HUDEP-2 (cell line): ENCODE data around the gene ADCY5.
A peak's percentile ranks its signal among the peaks of the same experiment; 100 is the strongest.
"Not testable (repeated sequence)": the region's sequence is repeated elsewhere in the genome, so short reads cannot be mapped to it uniquely, and the experiment has no call there.

ENCODE experiments used
- DNase-seq, 76 experiments: peaks; one replicate each; lab custom pipeline; 2025; ENCODE audit not compliant: unreplicated experiment in 76 of 76; lab: John Stamatoyannopoulos, UW

Gene ADCY5

DNA sequence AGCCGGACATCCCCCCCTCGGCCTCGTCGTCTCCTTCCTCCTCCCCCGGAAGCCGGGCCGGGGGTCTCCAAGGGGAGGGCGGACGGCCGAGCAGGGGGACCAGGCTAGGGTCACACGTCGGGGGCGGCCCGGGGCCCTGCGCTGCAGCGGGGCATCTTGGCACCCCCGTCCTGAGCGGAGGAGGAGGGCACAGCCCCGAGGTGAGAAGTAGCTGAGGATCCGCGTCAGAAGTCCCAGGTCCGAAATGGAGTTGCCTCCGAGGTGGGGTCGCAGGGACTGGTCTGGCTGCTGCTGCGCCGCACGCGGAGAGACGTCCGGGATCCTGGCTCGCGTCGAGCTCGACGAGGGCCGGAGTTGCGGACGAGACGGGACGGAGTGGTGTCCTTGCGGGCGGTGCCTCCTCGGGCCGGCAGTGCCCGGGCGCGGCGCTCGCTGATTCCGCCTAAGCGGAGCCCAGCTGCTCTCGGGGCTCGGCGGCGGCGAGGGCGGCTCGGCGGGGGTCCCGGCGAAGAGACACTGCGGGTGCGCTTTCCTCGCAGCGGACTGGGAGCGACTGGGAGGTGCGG, at the start of gene ADCY5:
Gene ADCY5 (minus strand): TSS at position 555 of the 566 bp plus-strand sequence. CDS start 545 bp downstream, at position 10.
- no peak for DNase-seq

DNA sequence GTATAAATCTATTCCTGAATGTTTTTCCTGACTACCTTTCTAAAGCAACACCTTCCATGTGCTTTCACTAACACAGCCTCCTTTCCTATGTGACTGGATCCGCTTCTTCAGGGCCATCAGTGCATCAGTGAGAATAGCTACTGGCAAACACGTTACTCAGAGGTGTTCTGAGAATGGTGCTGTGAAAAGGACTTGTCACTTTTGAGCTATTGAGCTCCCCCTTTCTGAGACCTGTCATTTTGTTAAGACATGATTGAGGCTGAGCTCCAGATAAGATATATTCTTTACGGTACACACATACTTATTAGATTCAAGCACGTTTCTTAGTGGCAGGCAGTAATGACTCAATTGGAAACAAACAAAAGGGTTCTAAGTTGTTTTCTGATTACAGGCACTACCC, 45.0 kb upstream of the ADCY5 start:
- DNase-seq = no peak

DNA sequence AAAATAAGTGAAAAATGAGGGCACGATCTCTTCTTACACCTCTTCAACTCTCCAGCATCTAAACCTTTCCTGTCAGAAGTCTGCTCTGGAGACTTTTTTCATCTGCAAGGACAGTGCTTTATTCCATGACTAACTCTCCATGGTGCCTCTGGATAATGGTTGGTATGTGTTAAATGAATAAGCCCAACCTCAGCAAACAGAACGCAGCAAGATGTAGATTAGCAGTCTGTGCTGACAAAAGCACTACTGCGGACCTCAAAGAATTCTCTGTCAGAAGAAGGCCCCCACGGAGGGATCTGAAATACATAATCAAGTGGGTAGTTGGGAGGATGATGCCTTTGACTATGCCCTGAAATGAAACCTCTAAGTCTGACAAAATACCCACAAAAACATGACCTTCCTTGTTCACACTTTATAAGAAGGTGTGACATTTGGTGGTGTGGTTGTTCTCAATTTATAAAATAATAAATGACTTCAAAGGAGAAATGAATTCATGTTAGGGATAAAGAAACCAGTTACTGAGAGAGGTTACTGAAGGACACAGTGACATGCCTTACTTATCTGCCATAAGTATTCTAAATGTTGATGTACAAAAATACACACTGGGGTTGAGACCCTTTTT, 43.2 kb upstream of the ADCY5 start:
- no peak for DNase-seq

DNA sequence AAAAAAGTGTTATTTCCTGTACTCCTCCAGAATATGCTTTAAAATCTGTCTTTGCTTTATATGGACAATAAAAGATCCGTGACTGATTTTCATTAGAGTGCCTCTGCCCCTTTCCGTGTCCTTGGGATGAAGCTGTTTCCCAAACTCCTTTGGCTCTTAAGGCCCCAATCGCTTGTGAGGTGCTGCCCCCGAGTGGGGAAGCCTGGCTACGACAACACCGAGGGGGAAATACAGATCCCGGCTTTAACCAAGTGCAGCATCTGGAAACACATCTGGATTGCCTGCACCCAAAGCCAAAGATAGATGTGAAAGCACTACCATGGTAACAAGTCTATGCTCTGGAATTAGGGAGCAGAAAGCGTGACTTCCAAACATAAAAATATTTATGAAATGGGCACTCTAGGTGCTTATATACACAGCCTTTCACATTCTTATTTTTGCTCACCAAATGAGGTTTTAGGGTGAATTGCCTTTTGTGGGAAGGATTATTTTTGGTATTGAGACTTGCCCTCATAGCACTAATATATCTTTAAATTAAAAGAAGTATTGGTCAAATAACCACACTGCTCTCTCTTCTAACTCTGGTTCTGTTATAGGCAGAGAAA, 40.6 kb upstream of the ADCY5 start:
- DNase-seq = peak in 47 of 76 experiments; percentile 1 to 57 (median 20)

DNA sequence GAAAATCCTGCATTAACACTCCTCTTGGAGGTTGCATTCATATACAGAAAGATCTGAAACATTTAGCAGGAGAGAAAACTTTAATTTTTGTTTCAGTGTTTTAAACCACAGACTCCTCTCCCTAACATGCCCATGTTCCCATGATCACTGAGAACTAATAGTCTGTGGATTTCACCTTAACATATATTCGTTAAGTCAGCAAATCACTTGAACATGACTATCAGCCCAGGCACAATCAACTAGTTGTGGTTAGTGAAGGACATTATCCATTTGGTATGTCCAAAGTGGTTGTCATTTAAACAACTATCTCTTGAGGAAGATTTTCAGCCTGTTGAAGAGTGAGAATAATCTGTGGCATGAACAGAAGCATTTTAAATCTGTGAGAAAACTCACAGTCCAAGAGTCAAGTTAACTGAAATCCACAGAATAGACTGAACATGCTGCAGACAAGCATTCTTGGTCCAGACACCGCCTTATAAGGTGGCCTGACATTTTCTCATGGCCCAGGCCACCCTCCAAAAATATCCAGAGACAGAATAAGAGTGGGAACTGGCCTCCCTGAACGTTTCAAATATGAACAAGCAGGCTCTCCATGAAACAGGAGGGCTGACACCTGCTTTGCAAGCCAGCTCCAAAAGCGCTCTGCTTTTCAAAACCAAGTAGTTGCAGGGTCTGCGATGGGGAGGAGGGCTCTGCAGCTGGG, 39.9 kb upstream of the ADCY5 start:
- DNase-seq = no peak

DNA sequence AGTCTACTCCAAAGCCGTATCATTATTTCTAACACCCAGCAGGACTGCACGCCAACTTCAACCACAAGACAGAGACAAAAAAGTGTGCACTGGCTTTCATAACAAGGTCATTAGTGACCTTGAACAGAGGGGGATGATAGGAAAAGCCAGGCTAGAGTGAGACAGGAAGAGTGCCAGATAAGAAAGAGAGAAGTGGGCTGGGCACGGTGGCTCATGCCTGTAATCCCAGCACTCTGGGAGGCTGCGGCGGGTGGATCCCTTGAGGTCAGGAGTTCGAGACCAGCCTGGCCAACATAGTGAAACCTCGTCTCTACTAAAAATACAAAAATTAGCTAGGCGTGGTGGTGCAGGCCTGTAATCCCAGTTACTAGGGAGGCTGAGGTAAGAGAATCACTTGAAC, 38.2 kb upstream of the ADCY5 start:
- not testable (repeated sequence) for DNase-seq

DNA sequence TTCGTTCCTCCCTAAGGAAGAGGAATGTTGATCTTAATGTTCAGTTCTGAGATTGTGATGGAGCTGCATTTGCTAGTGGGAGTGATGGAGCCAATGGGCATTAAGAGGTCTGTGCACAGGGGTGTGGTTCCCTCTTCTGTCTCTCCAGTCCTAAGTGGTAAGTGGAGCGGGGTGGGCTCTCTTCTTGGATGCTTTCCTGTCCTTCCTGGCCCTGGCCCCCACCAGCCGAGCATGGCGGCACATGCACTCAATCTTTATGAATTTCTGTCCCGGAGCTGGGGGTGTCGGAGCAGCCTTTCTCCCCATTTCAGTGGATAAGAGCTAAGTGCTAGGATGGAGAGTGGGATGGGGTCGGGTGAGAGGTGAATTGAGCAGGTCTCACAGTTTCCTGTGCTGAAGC, 37.6 kb upstream of the ADCY5 start:
- no peak for DNase-seq

DNA sequence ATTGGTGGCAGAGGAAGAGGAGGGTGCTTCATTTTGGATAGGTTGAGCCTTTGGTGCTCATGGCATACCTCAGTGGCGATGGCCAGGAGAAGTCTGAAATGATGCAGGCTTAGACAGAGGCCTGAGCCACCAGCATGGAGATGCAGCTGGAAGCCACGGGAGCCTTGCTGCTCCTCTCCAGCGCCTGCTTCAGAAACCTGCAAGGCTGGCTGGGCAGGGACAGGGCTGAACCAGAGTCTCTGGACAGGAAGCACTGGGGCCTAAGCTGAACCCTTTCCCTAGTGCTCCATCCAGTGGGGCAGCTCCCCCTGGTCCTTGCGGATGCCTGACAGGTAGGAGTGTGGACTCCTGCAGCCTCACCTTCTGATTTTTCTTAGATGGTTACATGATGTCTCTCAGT, 36.7 kb upstream of the ADCY5 start:
- no peak for DNase-seq

DNA sequence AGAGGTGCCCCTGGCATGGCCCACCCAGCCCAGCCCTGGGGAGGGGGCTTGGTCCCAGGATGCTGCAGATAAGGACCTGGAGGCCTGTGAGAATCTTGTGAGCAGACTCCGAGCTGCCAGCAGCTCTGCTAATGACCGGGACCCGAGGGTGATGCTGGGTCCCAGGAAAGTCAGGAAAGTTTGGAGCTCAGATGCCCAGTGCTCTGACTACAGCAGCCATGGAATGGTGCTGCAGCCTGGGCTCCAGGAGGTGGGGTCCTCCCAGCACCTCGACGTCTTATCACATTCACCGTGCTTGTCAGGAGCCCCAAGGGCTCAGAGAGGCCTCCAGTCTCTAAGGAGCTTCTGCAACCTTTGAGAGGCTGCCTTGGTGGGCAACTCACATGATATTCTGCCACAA, 34.3 kb upstream of the ADCY5 start:
- DNase-seq = no peak

DNA sequence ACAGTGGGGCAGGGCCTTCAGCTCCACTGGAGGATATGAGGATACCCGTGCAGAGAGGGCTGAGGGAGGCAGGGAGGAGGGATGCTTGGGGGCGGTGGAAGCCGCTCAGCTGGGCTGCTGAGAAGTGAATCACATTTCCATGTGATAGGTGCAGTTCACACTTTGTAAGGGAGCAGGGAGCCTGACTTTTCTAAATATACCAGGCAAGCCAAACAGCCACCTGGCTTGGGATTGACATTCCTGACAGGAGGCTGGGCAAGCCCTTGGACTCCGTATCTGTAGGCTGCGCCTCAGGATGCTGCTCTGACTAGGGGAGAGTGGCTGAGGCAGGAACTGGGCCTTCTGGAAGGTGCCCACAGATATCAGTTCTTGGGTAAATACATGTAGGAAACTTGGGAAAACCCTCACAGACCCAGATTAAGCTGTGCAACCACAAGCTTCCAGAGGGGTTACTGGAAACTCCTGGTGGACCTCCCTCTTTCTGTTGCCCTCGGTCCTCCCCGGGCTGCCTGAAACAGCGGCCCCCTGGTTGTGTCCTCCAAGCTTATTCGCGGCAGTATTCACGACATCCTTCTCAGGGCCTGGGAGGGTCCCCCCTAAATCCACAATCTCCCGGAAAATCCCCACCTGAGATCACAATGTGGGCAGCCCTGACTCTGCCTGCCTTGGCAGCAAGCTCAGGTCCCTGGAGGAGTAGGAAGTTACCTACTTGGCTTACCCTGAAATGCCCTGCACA, 33.0 kb upstream of the ADCY5 start:
- no peak for DNase-seq

DNA sequence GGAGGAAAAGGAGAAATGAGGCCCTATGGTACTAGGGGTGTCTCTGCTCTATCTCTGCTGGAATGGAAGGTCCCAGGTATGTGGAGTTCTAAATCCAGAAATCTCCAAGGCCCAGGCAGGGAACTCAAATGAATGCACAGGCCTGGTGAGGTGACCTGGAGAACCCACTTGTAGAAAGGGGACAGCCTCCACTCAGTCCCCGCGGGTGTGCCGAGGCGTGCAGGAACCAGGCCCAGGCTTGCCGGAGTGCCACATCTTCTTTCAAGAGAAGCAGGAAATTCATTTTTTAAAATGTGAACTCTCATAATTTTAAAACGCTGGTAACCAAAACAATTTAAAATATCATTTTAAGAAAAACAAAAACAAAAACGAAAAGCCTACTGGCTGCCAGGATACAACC, 32.2 kb upstream of the ADCY5 start:
- DNase-seq = no peak

DNA sequence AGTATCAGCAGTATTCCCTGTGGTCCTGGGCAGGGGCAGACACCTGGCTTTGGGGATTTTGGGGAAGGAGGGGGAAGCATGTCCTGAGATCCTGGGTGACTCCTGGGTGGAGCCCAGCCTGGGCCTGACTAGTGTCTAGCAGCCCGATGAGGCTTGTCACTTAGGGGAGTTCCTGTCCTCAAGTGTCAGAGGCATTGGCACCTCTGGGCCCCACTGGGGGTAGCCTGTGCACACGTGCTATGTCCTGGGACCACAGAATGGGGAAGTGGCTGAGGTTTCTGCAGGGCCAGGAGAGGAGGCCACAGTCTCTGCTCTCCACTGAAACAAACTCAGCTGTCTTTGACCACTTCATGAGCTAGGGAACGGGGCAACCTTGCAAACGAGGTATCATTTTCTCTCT, 31.5 kb upstream of the ADCY5 start:
- no peak for DNase-seq

DNA sequence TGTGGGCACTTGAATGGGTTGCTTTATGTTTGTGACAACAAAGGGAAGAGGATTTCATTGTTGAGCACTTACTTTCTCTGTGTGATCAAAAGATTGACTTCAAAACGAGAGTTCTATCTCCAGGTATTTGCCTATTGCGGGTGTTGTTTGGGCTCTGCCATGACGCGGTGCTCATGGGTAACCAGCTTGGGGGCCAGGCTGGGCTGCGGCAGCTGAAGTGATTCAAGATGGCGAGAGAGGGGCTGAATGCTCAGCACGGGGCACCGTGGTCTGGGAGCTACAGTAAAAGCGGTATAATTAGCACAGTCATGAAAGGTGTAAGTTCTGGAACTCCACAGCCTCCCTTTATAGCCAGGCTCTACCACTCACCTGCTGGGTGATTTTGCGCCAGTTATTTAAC, 31.0 kb upstream of the ADCY5 start:
- DNase-seq = no peak

DNA sequence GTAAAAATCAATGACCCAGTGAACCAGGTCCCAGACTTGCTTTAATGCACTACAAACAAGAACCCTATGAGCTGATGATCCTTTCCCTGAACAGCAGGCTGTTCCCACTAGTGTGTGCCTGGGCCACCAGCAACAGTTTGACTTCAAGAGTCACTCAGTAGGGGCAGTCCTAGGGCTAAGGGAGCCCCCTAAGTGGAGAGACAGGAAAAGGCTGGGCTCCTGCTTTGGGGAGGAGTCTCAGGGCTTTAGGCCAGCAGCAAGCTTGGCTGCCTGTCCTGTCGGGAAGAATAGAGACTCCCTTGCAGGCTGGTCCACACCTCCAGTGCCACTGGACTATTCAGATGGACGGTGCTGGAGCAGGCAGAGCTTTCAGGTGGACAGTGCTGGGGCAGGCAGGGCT, 29.4 kb upstream of the ADCY5 start:
- DNase-seq = no peak

DNA sequence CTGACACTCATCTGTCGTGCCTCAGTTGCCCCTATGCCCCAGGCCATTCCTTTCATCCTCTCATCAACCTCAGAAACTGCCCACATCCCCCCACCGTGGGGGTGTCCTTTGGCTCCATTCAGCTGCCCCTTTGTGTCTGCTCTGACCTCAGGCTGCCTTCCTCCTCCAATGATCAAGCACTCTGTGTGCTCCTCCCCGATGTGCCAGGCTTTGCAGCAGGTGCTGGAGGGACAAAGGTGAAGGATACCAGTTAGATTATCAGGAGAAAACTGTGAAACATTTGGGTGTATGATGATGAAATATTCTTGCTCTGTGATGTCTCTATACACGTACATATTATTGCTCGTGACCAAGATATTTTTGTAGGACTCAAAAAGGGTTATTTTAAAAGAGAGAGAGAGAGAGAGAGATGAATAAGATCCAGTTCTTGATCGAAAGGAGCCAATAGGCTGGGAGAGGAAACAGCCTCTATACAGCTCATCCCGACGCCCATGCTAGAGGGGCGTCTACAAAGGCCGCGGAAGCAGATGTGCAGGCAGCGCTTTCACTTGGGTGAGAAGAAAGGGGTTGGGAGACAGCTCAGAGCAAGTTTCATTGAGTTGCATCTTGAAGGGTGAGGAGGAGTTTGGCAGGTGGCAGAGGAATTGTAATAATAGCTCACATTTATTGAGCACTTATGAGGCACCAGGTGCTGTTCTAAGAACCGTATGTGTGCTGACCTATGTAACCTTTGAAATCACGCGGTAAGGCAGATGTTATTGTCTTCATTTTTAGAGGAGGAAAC, 28.3 kb upstream of the ADCY5 start:
- DNase-seq = no peak

DNA sequence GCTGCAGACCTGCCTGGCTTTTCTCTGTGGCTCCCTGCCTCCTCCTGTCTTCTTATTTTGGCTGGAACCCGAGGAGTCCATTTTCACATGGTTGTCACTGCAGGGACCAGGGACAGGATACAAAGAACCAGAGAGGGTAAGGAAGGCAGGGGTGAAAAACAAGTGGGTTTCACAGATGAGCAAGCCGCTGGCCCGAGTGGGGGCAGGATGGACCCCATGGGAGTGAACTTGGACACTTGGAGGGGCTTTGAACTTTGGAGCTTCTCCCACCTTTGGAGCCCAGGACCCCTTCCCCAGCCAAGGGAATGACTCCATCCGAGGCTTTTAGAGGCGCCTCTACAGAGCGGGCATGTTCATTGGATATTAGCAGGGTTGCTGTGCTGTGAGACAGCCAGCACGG, 26.9 kb upstream of the ADCY5 start:
- DNase-seq = no peak

DNA sequence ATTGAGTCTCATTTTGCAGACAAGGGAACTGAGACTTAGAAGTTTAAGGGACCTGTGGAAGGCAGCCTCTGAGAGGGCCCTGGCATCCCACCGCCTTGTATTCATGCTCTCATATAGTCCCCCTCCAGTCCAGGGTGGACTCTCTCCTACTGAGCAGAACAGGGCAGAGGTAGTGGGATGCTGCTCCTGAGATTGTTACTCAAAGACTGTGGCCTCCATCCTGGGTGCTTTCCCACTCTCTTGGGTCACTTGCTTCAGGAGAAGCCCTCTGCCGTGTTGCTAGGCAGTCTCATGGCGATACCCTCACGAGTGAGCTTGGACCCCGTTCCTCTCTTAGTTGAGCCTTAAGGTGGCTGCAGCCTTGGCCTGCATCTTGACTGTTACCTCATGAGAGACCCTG, 22.2 kb upstream of the ADCY5 start:
- no peak for DNase-seq

DNA sequence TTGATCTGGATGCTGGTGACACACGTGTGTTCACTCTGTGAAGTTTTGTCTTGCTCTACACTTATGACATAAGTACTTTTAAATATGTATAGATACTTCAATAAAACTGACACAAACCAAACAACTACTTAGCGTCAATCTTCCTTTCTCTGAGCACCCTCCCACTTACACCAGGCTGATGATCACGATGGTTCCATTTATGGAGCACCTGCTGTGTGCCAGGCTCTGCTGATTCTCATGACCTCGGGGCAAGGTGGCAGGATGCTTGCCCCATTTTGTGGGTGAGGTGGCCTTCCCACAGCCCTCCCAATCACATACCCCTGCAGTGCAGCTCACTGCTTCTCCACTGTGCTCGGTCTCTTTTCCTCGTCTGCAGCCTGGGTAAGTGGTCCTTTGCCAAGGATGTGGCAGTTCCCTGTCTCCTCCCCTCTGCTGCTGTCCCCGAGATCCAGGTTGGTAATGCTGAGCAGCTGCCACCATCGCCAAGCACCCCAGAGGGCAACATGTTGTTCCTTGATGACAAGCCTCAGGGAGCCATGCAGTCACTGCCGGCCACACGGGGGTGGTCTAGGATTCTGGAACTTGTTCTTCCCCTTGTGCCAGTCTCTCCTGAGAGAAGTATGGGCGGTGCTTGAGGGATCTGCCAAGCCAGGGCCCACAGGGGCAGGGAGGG, 20.6 kb upstream of the ADCY5 start:
- no peak for DNase-seq

DNA sequence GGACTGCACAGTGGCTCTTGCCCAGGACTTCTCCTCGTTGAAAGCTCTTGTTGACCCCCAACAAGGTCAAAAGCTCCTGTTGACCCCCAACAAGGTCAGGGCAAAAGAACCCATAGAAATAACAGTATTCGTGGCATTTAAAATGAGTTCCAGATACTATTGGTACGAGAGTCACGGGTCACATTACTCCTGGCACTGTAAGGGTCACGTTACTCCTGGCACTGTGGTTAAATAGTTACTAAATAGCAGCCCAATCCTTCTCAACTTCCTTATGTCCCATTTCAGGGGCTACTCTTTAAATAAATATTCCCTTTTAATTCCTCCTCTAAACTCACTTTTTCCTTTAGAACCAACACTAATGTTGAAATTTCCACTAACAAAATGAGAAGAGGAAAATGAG, 18.2 kb upstream of the ADCY5 start:
- no peak for DNase-seq

DNA sequence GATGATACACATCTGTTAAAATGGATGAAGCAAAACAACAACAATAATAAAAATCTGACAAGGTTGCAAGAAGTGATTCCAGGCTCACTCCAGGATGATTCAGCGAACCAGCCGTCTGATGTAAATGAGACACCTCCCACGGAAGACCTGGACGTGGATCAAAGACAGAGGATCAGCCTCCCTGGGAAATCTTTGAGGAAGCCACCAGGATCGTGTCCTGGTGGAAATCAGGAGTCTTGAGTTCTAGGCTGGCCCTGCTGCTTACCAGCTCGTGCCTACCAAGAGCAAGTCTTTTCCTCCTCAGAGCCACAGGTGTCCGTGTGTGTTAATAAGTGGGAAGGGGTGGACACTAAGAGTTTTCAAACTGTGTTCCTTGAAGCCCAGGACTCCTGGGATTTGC, 15.3 kb upstream of the ADCY5 start:
- DNase-seq = no peak
